HTR-8/SVneo (cell line): ENCODE measurements around the gene MXRA7.
A peak's percentile ranks its signal among the peaks of the same experiment; 100 is the strongest.

Experiments used
- DNase-seq: peaks from one replicate; pipeline ENCODE4 v3.0.0; 2011; ENCODE audit warnings: low spot score, mixed read lengths; ENCODE audit not compliant: insufficient read length
- FAIRE-seq: peaks from 2 replicates; lab custom pipeline; 2011; peaks lifted over from hg19 to GRCh38; lab: Jason Lieb, UNC

Gene MXRA7

DNA sequence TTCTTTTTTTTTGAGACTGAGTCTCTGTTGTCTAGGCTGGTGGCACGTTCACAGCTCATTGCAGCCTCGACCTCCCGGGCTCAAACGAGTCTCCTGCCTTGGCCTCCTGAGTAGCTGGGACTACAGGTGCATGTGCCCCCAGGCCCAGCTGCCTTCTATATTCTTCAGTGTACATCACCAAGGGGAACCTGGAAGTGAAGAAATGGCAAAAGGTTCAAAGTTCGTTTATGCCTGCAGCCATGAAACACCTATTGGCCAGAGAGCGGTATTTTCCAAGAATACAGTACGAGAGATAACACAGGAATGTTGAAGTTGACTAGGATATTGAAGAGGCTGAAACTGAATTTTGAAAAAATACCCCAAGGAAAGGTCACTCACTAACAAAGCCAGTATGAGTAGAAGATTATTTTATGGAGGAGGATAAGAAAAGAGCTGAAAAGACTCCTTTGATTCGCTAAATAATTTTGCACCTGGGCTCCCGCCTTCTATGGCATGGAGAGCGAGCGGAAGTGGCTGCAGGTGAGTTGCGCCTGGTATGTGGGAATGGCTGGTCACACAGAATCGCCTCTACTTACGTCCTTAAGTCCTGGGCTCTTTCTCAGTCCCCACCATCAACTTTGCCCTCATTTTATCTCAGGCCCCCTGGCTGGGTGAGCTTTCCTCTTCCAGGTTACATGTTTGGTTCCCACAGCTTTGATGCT lies 77.0 kb downstream of the MXRA7 start:
- DNase-seq (no peak), FAIRE-seq (no peak)

DNA sequence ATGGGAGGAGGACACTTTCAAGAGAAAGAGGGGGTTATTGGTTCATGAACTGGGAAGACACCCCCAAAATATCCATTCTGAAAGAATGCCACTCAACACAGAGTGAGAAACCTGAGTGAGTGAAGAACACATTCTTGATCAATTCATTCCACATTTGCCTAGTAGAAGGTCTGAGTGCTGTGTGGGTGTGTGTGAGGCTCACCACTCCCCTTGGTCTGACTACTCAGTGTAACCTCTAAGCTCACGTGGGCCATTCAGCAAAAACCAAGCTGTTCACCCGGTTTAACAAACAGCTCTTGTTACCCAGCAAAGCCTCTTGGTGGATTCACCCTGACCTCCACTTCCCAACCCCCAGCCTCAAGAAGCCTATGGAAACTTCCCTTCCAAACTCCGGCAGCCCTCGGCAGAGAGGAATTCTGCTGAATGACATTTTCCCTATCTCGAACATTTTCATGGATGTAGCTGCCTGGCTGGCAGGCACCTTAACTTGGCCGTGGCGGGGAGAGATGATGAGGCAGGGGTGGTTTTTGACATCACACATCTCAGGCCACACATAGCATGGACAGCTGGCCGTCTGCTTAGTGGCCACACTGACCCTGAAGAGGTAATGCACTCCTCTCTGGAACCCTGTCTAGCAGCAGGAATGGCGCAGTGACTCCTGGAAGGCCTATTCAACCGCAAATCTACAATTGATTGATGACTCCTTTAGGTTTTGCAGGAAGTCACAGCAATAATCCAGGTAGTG lies 78.8 kb downstream of the MXRA7 start:
- peak; percentile 55 for FAIRE-seq
- DNase-seq, result no peak

DNA sequence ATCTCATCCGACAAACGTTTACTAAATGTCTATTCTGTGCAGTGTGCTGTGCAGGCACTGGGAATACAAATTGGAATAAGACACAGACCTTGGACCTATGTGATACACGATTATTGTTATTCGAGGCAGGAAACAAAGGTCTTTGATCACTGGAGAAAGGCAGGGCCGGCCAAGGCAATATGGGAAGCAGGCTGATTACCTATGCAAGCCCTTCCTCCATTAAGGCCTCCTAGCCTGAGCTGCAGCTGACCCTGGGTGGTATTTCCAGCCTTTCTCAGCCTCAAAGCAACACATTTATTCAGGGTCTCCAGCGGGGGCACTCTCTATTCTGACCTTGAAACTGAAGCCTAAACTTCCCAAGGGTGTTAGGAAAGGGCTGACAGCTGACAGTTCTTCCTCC lies 80.6 kb downstream of the MXRA7 start:
- DNase-seq (no peak), FAIRE-seq (peak; percentile 68)
